Measurements from ENCODE around the gene SBF2.

DNA sequence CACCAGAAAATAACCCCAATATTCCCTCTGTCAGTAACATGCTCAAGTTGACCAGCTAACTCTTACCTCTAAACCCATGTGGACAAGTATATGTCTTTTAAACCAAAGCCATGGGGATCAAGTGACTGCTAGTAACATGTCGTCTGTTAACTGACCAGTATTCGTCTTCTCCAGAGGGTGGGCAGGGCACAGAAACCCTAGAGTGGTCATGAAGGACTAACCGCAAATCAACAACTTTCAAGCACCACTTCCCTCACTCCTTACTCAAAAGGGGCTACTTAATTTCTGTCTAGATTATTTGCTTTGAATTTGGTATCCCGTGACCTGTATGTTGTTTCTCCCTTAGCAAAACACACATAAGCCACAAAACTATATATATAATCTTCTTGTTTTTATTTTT lies 336.9 kb downstream of the SBF2 start:
- TF ChIP-seq, protein P1, sequence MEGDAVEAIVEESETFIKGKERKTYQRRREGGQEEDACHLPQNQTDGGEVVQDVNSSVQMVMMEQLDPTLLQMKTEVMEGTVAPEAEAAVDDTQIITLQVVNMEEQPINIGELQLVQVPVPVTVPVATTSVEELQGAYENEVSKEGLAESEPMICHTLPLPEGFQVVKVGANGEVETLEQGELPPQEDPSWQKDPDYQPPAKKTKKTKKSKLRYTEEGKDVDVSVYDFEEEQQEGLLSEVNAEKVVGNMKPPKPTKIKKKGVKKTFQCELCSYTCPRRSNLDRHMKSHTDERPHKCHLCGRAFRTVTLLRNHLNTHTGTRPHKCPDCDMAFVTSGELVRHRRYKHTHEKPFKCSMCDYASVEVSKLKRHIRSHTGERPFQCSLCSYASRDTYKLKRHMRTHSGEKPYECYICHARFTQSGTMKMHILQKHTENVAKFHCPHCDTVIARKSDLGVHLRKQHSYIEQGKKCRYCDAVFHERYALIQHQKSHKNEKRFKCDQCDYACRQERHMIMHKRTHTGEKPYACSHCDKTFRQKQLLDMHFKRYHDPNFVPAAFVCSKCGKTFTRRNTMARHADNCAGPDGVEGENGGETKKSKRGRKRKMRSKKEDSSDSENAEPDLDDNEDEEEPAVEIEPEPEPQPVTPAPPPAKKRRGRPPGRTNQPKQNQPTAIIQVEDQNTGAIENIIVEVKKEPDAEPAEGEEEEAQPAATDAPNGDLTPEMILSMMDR (IDR thresholded peaks at IDR 0.05; ENCODE audit: insufficient read depth, low read length): no peak
- TF ChIP-seq POLR2AphosphoS5 (IDR thresholded peaks at IDR 0.05; ENCODE audit: low read depth) (no peak), GABPA (IDR thresholded peaks at IDR 0.05; ENCODE audit: low read depth) (no peak)
